Neural crest cell (in vitro differentiated cells): ENCODE measurements around the gene PLXDC2. TPM values are rescaled to one million over a fixed set of nuclear protein-coding genes. Genes with fewer than 3 reads are reported as not detected.

ENCODE experiments used
- DNase-seq: peaks from one replicate; pipeline ENCODE4 v3.0.0; 2021; ENCODE audit warnings: low read depth, mixed read lengths, low spot score
- H3K27ac Mint-ChIP-seq: one replicate; pipeline ENCODE4 v1.8.0; 2021; ENCODE audit warnings: mild to moderate bottlenecking, mixed read lengths; ENCODE audit not compliant: unreplicated experiment
- H3K27me3 Mint-ChIP-seq: 2 replicates; pipeline ENCODE4 v1.8.0; 2021; ENCODE audit warnings: low read depth, mild to moderate bottlenecking, mixed read lengths
- H3K36me3 Mint-ChIP-seq: 2 replicates; pipeline ENCODE4 v1.8.0; 2021; ENCODE audit warnings: low read depth, mild to moderate bottlenecking, mixed read lengths
- H3K4me1 Mint-ChIP-seq: 2 replicates; pipeline ENCODE4 v1.8.0; 2021; ENCODE audit warnings: mixed read lengths
- H3K4me3 Mint-ChIP-seq: one replicate; pipeline ENCODE4 v1.8.0; 2021; ENCODE audit warnings: mild to moderate bottlenecking, mixed read lengths
- H3K9me3 Mint-ChIP-seq: 2 replicates; pipeline ENCODE4 v1.8.0; 2021; ENCODE audit warnings: mixed read lengths
- CTCF ChIP-seq: fragments of 200-600 bp; sonication (generic); conservative IDR thresholded peaks from 2 replicates; pipeline ENCODE4 v1.5.0; 2021; ENCODE audit warnings: antibody characterized with exemption, mild to moderate bottlenecking
- total RNA-seq: library from RNA; stranded (reverse); gene quantifications from 2 replicates; pipeline ENCODE4 v1.2.1, GENCODE V29; 2021

Gene PLXDC2
- total RNA-seq, 1 donor from 2014 or later = 4.0 TPM

GRCh38 chr10:20088061-20088701 is 271.9 kb downstream of the PLXDC2 start:
- peaks cover 5% of the 10 kb centered on the region for H3K9me3 Mint-ChIP-seq
- TF ChIP-seq CTCF = no peak
- no peaks in the 10 kb centered on the region for H3K27me3 Mint-ChIP-seq
- H3K36me3 Mint-ChIP-seq = peaks cover 2% of the 10 kb centered on the region
- no peak overlapping the region for H3K27ac Mint-ChIP-seq
- H3K4me1 Mint-ChIP-seq = peaks cover 13% of the 10 kb centered on the region
- no peak overlapping the region for H3K4me3 Mint-ChIP-seq
- no peak for DNase-seq

- Mint-ChIP-seq H3K4me3 (no peak overlapping the region), H3K4me1 (peaks cover 14% of the 10 kb centered on the region), H3K27me3 (no peaks in the 10 kb centered on the region), H3K27ac (no peak overlapping the region), H3K36me3 (peaks cover 2% of the 10 kb centered on the region), H3K9me3 (peaks cover 5% of the 10 kb centered on the region)
- DNase-seq = no peak
- no peak for TF ChIP-seq CTCF
These were observed 273.6 kb downstream of the PLXDC2 start for GRCh38 chr10:20089879-20090278.

GRCh38 chr10:20090831-20091230 is 274.6 kb downstream of the PLXDC2 start:
- Mint-ChIP-seq H3K9me3 (peaks cover 5% of the 10 kb centered on the region), H3K4me1 (peaks cover 5% of the 10 kb centered on the region), H3K4me3 (no peak overlapping the region)

GRCh38 chr10:20091698-20092097 is 275.5 kb downstream of the PLXDC2 start:
- H3K27ac Mint-ChIP-seq = no peak overlapping the region
- H3K4me3 Mint-ChIP-seq = no peak overlapping the region
- peaks cover 5% of the 10 kb centered on the region for H3K9me3 Mint-ChIP-seq
- no peak for DNase-seq
- TF ChIP-seq CTCF = no peak
- H3K4me1 Mint-ChIP-seq = peaks cover 5% of the 10 kb centered on the region
- H3K36me3 Mint-ChIP-seq = peaks cover 2% of the 10 kb centered on the region
- H3K27me3 Mint-ChIP-seq = no peaks in the 10 kb centered on the region

More at GRCh38 chr10:20090831-20091230, 274.6 kb downstream of the PLXDC2 start:
- no peak for TF ChIP-seq CTCF
- H3K36me3 Mint-ChIP-seq = peaks cover 2% of the 10 kb centered on the region
- DNase-seq = no peak
- H3K27ac Mint-ChIP-seq = no peak overlapping the region
- no peaks in the 10 kb centered on the region for H3K27me3 Mint-ChIP-seq

- Mint-ChIP-seq H3K27ac (no peak overlapping the region), H3K9me3 (peaks cover 5% of the 10 kb centered on the region), H3K4me1 (peaks cover 5% of the 10 kb centered on the region), H3K36me3 (peaks cover 2% of the 10 kb centered on the region), H3K27me3 (no peaks in the 10 kb centered on the region), H3K4me3 (no peak overlapping the region)
- no peak for DNase-seq
- no peak for TF ChIP-seq CTCF
These were observed 277.4 kb downstream of the PLXDC2 start for GRCh38 chr10:20093600-20093999.
